Adrenal gland (tissue), 12 donors: Measurements from ENCODE around the gene FHOD3. TPM values are rescaled to one million over a fixed set of nuclear protein-coding genes. Genes with fewer than 3 reads are reported as not detected.

Source experiments
- DNase-seq, 7 donors: peaks; one replicate each; pipeline ENCODE4 v3.0.0-alpha.2; 2019 to 2020
- H3K27ac ChIP-seq, 5 donors: fragments of 200-600 bp; sonication (generic) in 4 of 5; 1 replicate in 3 of 5; 2 replicates in 2 of 5; pipeline versions ENCODE4 v1.5.1 to v1.8.0; 2016 to 2020; ENCODE audit warnings: mild to moderate bottlenecking in 1 of 5
- H3K27me3 ChIP-seq: fragments of 200-600 bp; 2 replicates; pipeline ENCODE4 v1.8.0; 2021
- H3K36me3 ChIP-seq, 2 donors: fragments of 200-600 bp; replicated peaks in 1 of 2; 1 replicate in 1 of 2; 2 replicates in 1 of 2; pipeline versions ENCODE4 v1.5.1 to v1.8.0; 2018 to 2022
- H3K4me1 ChIP-seq, 2 donors: fragments of 200-600 bp; replicated peaks in 1 of 2; 1 replicate in 1 of 2; 2 replicates in 1 of 2; pipeline versions ENCODE4 v1.5.1 to v1.8.0; 2018 to 2021
- H3K4me3 ChIP-seq, 4 donors: fragments of 200-600 bp; sonication (generic) in 3 of 4; one replicate each; pipeline ENCODE4 v1.5.1; 2016 to 2018
- H3K9me3 ChIP-seq, 3 donors: fragments of 200-600 bp; sonication (generic) in 1 of 3; replicated peaks in 1 of 3; 1 replicate in 2 of 3; 2 replicates in 1 of 3; pipeline versions ENCODE4 v1.5.1 to v1.8.0; 2016 to 2021
- POLR2A ChIP-seq, 2 donors: fragments of 450-650 bp; IDR thresholded peaks; one replicate each; pipeline ENCODE4 v1.6.1; 2017; ENCODE audit warnings: antibody characterized with exemption in 2 of 2, mild to moderate bottlenecking in 2 of 2, moderate library complexity in 1 of 2
- WGBS, 4 donors: extraction: QIAGEN DNeasy Blood & Tissue Kit in 2 of 4; methylation state at CpG; one replicate each; pipeline versions ENCODE4 v1.1.5 to v1.1.7; 2013 to 2017; 5-methylcytosine and 5-hydroxymethylcytosine counted together
- intact Hi-C, 2 donors: fragments of 100-400 bp; cut with DNase I; formaldehyde crosslinking; loops; one replicate each; pipeline versions ENCODE4 v1.14.1 to v1.15.0; 2022 to 2023
- polyA plus RNA-seq, 3 donors: library from polyadenylated mRNA; stranded (reverse); fragments of 200-250 nt in 2 of 3; fragments of 350-450 nt in 1 of 3; fragmentation: Illumina TruSeq in 1 of 3; extraction: RNeasy Lipid Tissue Mini Kit (QIAGEN cat#74804) in 1 of 3; gene quantifications; one replicate each; pipeline ENCODE4 v1.2.3, GENCODE V29; 2013 to 2014
- total RNA-seq, 9 donors: library from RNA; depleted of rRNA in 4 of 9; stranded (reverse); fragments of >200 nt in 4 of 9; fragments of 120-200 nt in 1 of 9; fragmentation: NEBNext Ultra II Directional in 1 of 9; extraction: Animal tissue kit (Norgen Biotek cat#: 25700) in 1 of 9; gene quantifications; one replicate each; pipeline versions ENCODE4 v1.1.0 to v1.2.4, GENCODE V29; 2013 to 2023
- TF ChIP-seq, protein P1 (sequence below), 6 experiments: fragments of 450-650 bp in 4 of 6; fragments of 200-600 bp in 2 of 6; sonication (generic) in 1 of 6; IDR thresholded peaks; 1 replicate in 5 of 6; 2 replicates in 1 of 6; pipeline versions ENCODE4 v1.5.1 to v1.8.0; 2016 to 2021; ENCODE audit warnings: antibody characterized with exemption in 6 of 6, mild to moderate bottlenecking in 2 of 6, moderate library complexity in 1 of 6
- donor health status: healthy with polysubstance abuse.
- donor health status: Bipolar disorder and iron deficiency.
- donor health status: DM: yes; HTN: yes; CAD: no.
- donor health status: DM: no; HTN: no; CAD: no.
- donor health status: DM: no; HTN: no; CAD: no.
- donor health status: DM: yes; HTN: yes; CAD: no.

The FHOD3 gene
- total and polyA plus RNA-seq, 12 donors = 17.5 to 87.9 (median 48.5) TPM

GRCh38 chr18:36419188-36419899 is 121.8 kb downstream of the FHOD3 start:
- intact Hi-C loops = no loop called here
- Histone ChIP-seq H3K9me3 (no peaks in the 10 kb centered on the region), H3K36me3 (no peaks in the 10 kb centered on the region), H3K4me1 (peaks cover 6 to 26% of the 10 kb centered on the region in 2 donors), H3K27ac (no peak overlapping the region), H3K4me3 (no peak overlapping the region), H3K27me3 (no peaks in the 10 kb centered on the region)
- no peak for DNase-seq
- WGBS, 4 donors = 89 to 96% (median 93%) methylated on average over 3 of the region's 3 CpGs
- TF ChIP-seq, protein P1, sequence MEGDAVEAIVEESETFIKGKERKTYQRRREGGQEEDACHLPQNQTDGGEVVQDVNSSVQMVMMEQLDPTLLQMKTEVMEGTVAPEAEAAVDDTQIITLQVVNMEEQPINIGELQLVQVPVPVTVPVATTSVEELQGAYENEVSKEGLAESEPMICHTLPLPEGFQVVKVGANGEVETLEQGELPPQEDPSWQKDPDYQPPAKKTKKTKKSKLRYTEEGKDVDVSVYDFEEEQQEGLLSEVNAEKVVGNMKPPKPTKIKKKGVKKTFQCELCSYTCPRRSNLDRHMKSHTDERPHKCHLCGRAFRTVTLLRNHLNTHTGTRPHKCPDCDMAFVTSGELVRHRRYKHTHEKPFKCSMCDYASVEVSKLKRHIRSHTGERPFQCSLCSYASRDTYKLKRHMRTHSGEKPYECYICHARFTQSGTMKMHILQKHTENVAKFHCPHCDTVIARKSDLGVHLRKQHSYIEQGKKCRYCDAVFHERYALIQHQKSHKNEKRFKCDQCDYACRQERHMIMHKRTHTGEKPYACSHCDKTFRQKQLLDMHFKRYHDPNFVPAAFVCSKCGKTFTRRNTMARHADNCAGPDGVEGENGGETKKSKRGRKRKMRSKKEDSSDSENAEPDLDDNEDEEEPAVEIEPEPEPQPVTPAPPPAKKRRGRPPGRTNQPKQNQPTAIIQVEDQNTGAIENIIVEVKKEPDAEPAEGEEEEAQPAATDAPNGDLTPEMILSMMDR (IDR thresholded peaks at IDR 0.05) = no peak
- no peak for TF ChIP-seq POLR2A (IDR thresholded peaks at IDR 0.05)

DNA sequence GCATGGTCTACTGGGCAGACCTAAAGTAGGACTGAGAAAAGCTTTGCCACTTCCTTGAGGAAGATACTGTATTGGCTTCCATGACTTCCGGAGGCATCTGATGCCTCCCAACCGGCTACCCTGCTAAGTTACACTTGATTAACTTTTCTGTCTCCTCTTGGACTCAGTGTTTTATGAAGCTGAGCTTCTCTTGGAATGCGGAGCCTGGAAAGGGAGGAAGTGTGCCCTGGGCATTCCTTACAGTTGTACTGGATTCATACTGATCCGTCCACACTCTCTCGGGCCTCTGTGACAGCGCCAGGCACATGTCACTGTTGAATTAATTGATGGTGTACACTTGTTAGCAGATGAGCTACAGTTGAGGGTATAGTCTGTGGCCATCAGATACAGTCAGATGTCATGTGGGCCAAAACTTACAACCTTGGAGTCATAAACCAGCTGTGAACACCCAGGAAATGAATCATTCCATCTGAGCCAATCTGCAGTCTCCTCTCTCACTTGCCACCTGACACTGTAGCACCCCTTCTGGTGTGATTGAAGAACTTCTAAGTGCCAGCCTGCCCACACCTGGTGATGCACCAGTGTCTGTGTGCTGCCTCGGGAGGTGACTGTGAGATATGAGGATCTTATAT is 122.5 kb downstream of the FHOD3 start:
- H3K36me3 ChIP-seq = no peaks in the 10 kb centered on the region
- WGBS, 4 donors = 84 to 87% (median 87%) methylated on average over 7 of the region's 7 CpGs
- no peak for TF ChIP-seq POLR2A (IDR thresholded peaks at IDR 0.05)
- H3K4me1 ChIP-seq = peaks cover 6 to 26% of the 10 kb centered on the region in 2 donors
- no peak overlapping the region for H3K27ac ChIP-seq
- H3K4me3 ChIP-seq = no peak overlapping the region
- intact Hi-C loops = no loop called here
- H3K27me3 ChIP-seq = no peaks in the 10 kb centered on the region
- DNase-seq = peak in 3 of 7 donors; percentile 19 to 30 (median 25)
- no peaks in the 10 kb centered on the region for H3K9me3 ChIP-seq

DNA sequence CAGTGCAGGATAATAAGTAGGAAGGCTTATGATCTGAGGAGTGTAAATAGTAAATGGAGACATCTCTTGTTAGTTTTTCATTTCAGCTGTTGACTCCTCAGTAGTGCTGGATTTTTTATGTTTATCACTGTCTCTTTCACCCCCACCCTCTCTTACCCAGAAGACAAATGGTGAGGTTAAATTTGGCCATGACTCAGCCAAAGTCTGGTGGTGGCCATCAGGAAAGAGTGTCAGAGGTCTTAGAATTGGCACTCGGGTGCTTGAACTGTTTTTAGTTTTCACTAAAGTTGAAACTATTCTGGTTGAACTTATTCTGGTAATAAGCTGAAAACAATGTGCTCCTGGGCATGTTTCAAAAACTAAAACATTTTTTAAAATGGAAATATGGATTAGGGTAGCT is 123.3 kb downstream of the FHOD3 start:
- Histone ChIP-seq H3K9me3 (no peaks in the 10 kb centered on the region), H3K27me3 (no peaks in the 10 kb centered on the region), H3K27ac (peak overlapping the region in 1 of 5 donors; percentile 31), H3K36me3 (no peaks in the 10 kb centered on the region), H3K4me3 (no peak overlapping the region), H3K4me1 (peaks cover 6 to 19% of the 10 kb centered on the region in 2 donors)
- TF ChIP-seq, protein P1 (IDR thresholded peaks at IDR 0.05) = no peak
- TF ChIP-seq POLR2A (IDR thresholded peaks at IDR 0.05) = no peak
- WGBS, 4 donors = 0 to 27% (median 16%) methylated on average over 1 of the region's 1 CpG
- intact Hi-C loops = no loop called here
- peak in 3 of 7 donors; percentile 39 to 46 (median 42) for DNase-seq

DNA sequence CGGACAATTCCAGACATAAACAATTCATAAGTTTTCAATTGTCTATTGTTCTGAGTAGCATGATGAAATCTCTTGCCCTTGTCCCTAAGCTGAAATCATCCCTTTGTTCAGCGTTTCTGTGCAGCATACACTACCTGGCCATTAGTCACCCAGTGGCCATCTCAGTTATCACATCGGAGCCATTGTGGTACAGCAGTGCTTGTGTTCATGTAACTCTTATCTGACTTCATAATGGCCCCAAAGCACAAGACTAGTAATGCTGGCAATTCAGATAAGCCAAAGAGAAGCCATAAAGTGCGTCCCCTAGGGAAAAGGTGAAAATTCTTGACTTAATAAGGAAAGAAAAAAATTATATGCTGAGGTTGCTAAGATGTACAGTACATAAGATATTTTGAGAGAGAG is 127.2 kb downstream of the FHOD3 start:
- no peaks in the 10 kb centered on the region for H3K36me3 ChIP-seq
- no peaks in the 10 kb centered on the region for H3K27me3 ChIP-seq
- H3K4me3 ChIP-seq = no peak overlapping the region
- TF ChIP-seq POLR2A (IDR thresholded peaks at IDR 0.05) = no peak
- TF ChIP-seq, protein P1 (IDR thresholded peaks at IDR 0.05) = no peak
- 77 to 87% (median 80%) methylated on average over 4 of the region's 4 CpGs for WGBS, 4 donors
- intact Hi-C loops = no loop called here
- peaks cover 11 to 18% of the 10 kb centered on the region in 2 donors for H3K4me1 ChIP-seq
- DNase-seq = no peak
- no peak overlapping the region for H3K27ac ChIP-seq
- H3K9me3 ChIP-seq = no peaks in the 10 kb centered on the region
